Stimulated activated naive CD8-positive, alpha-beta T cell treated with anti-CD3 and anti-CD28 coated beads, Interleukin-15, amount 100 ng/mL, for 72 hours (primary cell): ENCODE results near the gene ZNF385B.

Experiments
- ATAC-seq: fragments of 150-1000 bp; cut with Tn5 transposase; 2 replicates; pipeline ENCODE4 v1.10.0; 2021; ENCODE audit warnings: mild to moderate bottlenecking, moderate library complexity
- DNase-seq, 2 donors: peaks; one replicate each; pipeline ENCODE4 v3.0.0; 2021 to 2022
- H3K27ac Mint-ChIP-seq, 2 donors: one replicate each; pipeline ENCODE4 v1.8.0; 2022; ENCODE audit warnings: mild to moderate bottlenecking in 2 of 2, mixed read lengths in 2 of 2, moderate library complexity in 2 of 2
- H3K27me3 Mint-ChIP-seq: one replicate; pipeline ENCODE4 v1.8.0; 2022; ENCODE audit warnings: mixed read lengths
- H3K4me1 Mint-ChIP-seq: one replicate; pipeline ENCODE4 v1.8.0; 2022; ENCODE audit warnings: mild to moderate bottlenecking, mixed read lengths
- H3K4me3 Mint-ChIP-seq, 2 donors: one replicate each; pipeline ENCODE4 v1.8.0; 2022; ENCODE audit warnings: mild to moderate bottlenecking in 2 of 2, mixed read lengths in 2 of 2, moderate library complexity in 1 of 2
- H3K9me3 Mint-ChIP-seq, 2 donors: one replicate each; pipeline ENCODE4 v1.8.0; 2022; ENCODE audit warnings: mixed read lengths in 2 of 2

The ZNF385B gene

DNA sequence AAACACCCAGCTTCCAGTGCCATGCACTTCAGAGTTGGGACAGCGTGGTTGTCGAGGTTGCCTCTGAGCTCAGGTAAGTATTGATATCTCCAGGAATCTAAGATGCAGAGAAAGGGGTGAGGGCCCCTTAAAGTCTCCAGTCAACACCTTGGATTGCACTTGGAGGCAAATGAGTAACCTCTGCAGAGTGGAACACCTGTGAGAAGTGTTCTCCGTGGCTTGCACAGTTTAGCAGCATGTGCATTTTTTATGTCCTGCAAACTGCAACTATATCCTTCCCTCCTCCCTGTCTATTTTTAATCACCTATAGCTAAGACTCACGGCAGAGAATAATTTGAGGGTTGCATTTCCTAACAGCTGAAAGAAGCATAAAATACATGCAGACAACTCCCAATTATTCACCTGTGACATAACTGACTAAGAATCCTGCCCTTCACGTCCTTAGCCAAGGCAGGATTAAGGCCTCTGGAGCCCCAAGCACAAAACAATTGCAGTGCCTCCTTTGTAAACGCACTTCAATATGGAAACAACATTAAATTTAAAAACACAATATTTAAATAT is 1.6 kb upstream of the ZNF385B start:
- no peak for ATAC-seq
- Mint-ChIP-seq H3K4me3 (no peak overlapping the region), H3K27ac (no peak overlapping the region), H3K4me1 (peaks cover 17% of the 10 kb centered on the region), H3K27me3 (peaks cover 62% of the 10 kb centered on the region), H3K9me3 (no peaks in the 10 kb centered on the region)
- DNase-seq: no peak

DNA sequence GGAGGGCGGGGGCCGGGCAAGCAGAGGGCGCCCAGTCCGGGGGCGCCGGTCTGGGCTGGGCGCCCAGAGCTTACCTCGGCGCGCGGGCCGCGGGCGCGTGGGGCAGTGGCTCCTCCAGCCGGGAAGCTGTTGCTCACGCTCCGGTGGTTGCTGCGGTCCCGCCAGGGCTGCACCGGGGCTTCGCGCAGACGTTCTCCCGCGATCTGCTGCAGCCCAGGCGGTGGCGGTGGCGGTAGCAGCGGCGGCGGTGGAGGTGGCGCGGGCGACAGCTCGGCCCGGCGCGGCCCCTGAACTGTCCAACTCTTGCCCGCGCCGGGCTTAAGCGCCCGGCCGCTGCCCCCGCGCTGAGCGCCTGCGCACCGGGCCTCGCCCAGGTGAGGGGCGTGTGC is 391 bp downstream of the ZNF385B start:
- Mint-ChIP-seq H3K27ac (no peak overlapping the region), H3K9me3 (no peaks in the 10 kb centered on the region), H3K4me1 (peaks cover 17% of the 10 kb centered on the region), H3K4me3 (no peak overlapping the region), H3K27me3 (peaks cover 82% of the 10 kb centered on the region)
- ATAC-seq (peak; percentile 62), DNase-seq (no peak)

DNA sequence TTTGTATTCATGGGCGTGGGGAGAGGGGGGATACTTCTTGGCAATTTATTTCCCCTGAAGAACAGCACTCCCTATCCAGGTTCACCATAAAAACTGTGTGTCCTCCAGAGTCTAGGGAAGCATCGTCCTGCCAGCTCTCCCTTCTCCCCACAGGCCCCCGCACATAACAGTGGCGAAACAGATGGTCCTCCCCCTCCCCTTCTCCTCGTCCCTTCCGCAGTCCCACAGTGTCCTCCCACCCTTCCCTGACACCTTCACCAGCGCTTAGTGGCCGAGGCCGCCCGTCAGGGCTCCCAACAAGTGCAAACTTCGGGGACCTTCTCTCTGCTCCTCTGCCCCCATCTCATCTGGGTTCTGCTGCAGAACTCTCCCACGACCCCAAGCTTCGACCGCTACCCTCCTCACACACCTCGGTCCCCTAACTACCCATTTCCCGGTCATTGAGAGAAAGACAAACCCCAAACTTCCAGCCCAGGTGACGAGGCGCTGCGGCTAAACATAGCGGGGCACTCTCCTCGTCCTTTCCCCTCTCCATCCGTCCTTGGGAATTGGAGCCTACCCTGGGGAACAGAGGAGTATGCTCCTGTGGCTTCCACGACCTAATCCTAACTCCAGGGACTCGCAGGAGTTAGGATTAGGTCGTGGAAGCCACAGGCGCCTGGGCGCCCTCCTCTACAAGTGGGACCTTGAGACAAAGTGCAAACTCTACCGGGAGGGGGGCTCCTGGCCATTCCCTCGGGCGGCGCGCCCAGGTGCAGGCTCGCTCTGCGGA is 971 bp downstream of the ZNF385B start:
- H3K27me3 Mint-ChIP-seq: peaks cover 82% of the 10 kb centered on the region
- H3K9me3 Mint-ChIP-seq: no peaks in the 10 kb centered on the region
- no peak overlapping the region for H3K27ac Mint-ChIP-seq
- DNase-seq: no peak
- ATAC-seq: no peak
- H3K4me3 Mint-ChIP-seq: peak overlapping the region; percentile 20 to 28
- peaks cover 17% of the 10 kb centered on the region for H3K4me1 Mint-ChIP-seq

DNA sequence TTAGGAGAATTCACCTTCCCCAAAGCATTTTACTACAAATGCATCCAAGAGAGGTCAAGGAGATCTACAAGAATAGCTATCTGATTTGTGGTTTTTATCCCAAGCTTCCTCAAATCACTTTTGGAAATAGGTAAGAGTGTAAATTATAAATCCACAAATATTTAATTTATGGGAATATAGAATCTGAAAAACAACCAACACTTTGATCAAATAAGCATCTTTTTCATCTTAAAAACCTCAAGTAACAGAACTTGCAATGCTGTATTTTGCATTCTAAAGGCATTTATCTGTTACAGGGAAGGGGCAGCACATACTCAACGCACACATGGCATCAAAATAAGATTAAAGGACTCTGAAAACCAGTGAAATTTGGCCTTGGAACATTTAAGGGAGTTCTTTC is 1.9 kb downstream of the ZNF385B start:
- H3K4me1 Mint-ChIP-seq: peaks cover 17% of the 10 kb centered on the region
- no peak overlapping the region for H3K27ac Mint-ChIP-seq
- DNase-seq: no peak
- H3K4me3 Mint-ChIP-seq: no peak overlapping the region
- H3K9me3 Mint-ChIP-seq: no peaks in the 10 kb centered on the region
- no peak for ATAC-seq
- peaks cover 77% of the 10 kb centered on the region for H3K27me3 Mint-ChIP-seq

DNA sequence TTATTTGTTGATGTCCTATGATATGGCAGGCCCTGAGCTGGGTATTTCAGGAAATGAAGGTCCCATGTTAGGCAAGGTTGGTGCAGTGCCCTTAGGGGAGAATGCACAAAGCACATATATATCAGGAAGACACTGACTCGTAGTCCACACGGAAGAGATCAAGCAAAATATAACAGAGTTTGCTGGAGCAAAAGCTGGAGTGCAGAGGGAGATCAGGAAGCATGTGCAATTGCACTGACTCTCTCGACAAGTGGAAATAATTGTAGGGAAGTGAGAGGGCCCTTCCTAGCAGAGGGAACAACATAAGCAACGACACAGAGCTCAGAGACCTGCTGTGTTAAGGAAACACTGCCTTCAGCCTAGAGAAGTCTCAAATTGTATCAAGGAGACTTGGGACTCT is 4.2 kb downstream of the ZNF385B start:
- ATAC-seq: no peak
- Mint-ChIP-seq H3K4me3 (no peak overlapping the region), H3K27ac (no peak overlapping the region), H3K9me3 (no peaks in the 10 kb centered on the region), H3K4me1 (peaks cover 17% of the 10 kb centered on the region), H3K27me3 (peaks cover 56% of the 10 kb centered on the region)
- no peak for DNase-seq

DNA sequence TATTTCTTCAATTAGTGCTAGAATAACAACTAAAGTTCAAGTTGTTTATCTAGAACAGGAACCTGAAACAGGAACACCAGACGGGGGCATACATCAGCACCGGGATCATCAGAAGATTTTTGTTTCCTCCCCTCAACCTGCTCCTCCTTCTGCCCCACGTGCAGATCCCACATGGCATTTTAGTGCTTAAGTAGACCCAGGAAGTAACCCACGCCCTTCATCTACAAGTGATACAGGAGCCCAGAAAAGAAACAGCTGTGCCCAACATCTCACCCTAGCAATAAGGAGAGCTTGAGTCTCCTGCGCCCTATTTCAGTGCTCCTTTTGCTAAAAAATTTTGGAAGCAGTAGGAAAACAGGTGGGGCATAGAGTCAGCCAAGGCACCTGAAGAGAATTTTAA is 5.2 kb downstream of the ZNF385B start:
- Mint-ChIP-seq H3K27me3 (peaks cover 46% of the 10 kb centered on the region), H3K27ac (no peak overlapping the region), H3K4me1 (peaks cover 10% of the 10 kb centered on the region), H3K9me3 (no peaks in the 10 kb centered on the region), H3K4me3 (no peak overlapping the region)
- no peak for DNase-seq
- ATAC-seq: no peak

DNA sequence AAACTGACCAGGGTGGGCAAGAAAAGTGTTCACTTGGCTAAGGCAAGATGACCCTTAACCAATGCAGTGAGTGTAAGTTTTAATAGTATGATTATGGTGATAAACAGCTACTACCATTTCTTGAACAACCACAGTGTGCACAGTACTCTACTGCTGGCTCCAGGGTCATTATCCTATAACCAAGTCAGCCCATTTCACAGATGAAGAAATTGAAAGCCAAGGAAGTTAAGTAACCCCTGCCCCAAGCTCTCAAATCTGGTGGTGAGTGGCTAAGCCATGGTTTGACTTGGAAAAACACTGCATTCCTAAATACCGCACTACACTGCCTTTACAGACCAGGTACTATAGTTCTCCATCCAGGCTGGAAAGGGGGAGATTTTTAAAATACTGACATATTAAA is 5.7 kb downstream of the ZNF385B start:
- ATAC-seq: no peak
- H3K4me3 Mint-ChIP-seq: no peak overlapping the region
- no peaks in the 10 kb centered on the region for H3K9me3 Mint-ChIP-seq
- H3K4me1 Mint-ChIP-seq: peaks cover 9% of the 10 kb centered on the region
- no peak overlapping the region for H3K27ac Mint-ChIP-seq
- no peak for DNase-seq
- H3K27me3 Mint-ChIP-seq: peaks cover 44% of the 10 kb centered on the region

DNA sequence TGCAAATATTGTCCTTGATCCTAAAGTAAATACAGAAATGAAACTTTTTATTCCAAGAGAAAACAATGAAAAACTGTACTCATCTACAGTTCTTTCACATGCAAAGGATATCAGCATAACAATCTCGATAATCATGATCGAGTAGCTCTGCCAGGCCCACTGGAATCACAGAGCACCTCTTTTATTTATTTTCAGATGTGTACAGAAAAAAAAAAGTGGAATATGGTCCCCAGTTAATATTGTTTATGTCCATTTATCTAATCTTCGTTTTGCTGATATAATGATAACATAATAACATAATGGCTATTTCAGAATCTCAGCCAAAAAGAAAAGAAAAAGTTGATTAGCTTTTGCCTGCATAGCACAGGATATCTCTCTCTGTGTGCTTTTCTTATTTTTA is 6.5 kb downstream of the ZNF385B start:
- H3K27me3 Mint-ChIP-seq: peaks cover 36% of the 10 kb centered on the region
- ATAC-seq (no peak), DNase-seq (no peak)
- H3K27ac Mint-ChIP-seq: no peak overlapping the region
- H3K4me1 Mint-ChIP-seq: peaks cover under 1% of the 10 kb centered on the region
- H3K4me3 Mint-ChIP-seq: no peak overlapping the region
- no peaks in the 10 kb centered on the region for H3K9me3 Mint-ChIP-seq

DNA sequence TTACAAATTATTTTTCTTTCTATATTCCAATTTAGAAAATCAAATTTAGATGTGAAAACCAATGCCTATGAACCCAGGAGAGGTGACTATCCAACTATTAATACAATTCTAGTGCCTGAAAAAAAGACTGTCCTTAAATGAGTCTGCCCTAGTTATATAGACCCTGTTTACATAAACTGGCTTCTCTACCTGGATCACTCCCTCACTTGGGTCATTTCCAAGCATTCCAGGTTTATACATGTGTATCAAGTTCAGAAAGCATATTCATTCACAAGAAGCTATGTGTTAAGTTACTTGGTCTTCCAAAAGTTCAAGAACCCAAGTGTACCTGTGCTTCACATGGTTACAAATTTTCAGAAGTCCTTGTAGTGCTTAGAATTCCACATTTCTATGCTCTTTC is 8.3 kb downstream of the ZNF385B start:
- Mint-ChIP-seq H3K4me1 (no peaks in the 10 kb centered on the region), H3K9me3 (peaks cover 0 to 4% of the 10 kb centered on the region in 2 donors), H3K4me3 (no peak overlapping the region), H3K27me3 (peaks cover 24% of the 10 kb centered on the region), H3K27ac (no peak overlapping the region)
- DNase-seq (no peak), ATAC-seq (no peak)

DNA sequence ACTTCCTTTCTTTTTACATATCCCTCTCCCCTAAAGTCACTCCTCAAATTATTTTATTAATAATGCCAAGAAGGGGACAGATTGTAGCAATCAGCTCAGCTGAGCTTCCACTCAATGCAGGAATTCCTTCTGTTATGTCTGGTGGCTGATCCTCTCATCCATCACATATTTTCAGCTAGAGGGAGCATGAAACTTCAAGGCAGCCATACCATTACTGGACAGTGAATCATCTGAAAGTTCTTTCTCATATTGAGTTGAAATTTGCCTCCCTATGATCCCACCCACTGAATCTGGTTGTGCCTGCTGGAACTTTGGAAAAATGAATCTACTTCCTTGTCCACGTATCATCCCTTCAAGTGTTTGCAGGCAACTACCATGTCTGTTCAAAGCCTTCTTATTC is 11.2 kb downstream of the ZNF385B start:
- Mint-ChIP-seq H3K27me3 (no peaks in the 10 kb centered on the region), H3K4me3 (no peak overlapping the region), H3K9me3 (peaks cover 0 to 4% of the 10 kb centered on the region in 2 donors), H3K27ac (no peak overlapping the region), H3K4me1 (no peaks in the 10 kb centered on the region)
- no peak for DNase-seq
- ATAC-seq: no peak

DNA sequence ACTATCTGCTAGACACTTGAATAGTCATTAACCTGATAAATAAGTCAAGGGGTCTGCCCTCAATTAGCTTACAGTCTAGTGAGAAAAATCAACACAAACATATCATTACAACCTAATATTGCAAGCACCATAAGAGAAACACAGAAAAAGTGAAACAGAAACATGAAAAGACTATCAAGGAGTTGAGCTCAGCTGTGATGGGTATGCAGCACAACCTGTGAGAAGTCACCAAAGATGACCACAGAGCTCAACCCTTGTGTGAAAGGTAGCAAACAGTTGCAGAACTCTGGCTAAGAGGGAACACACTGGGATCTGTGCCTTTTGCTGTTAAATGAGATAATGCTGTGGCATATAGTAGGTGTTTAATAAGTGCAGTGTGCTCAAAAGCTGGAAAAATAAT is 11.7 kb downstream of the ZNF385B start:
- ATAC-seq (no peak), DNase-seq (no peak)
- H3K4me1 Mint-ChIP-seq: no peaks in the 10 kb centered on the region
- no peaks in the 10 kb centered on the region for H3K27me3 Mint-ChIP-seq
- H3K27ac Mint-ChIP-seq: no peak overlapping the region
- H3K4me3 Mint-ChIP-seq: no peak overlapping the region
- peaks cover 0 to 4% of the 10 kb centered on the region in 2 donors for H3K9me3 Mint-ChIP-seq

DNA sequence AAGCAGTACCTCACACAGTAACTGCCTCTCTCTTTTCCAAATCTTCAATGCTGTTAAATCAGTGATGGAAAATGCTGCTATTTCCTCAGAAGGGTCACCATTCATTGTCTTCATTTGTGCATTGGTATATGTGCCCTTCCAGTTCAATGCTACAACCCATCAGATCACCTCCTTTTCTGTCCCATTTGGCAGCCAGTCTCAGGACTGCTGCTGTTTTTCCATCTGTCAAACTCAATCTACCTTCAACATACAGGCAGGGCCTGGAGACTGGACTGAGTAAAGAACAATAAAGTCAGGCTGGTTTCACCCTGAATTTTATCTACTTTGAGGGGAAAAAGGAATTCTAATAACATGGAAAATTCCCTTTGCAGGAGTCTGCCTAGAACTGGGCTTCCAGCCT is 17.9 kb downstream of the ZNF385B start:
- Mint-ChIP-seq H3K27me3 (no peaks in the 10 kb centered on the region), H3K27ac (no peak overlapping the region), H3K4me1 (no peaks in the 10 kb centered on the region), H3K4me3 (no peak overlapping the region), H3K9me3 (no peaks in the 10 kb centered on the region)
- no peak for ATAC-seq
- no peak for DNase-seq

DNA sequence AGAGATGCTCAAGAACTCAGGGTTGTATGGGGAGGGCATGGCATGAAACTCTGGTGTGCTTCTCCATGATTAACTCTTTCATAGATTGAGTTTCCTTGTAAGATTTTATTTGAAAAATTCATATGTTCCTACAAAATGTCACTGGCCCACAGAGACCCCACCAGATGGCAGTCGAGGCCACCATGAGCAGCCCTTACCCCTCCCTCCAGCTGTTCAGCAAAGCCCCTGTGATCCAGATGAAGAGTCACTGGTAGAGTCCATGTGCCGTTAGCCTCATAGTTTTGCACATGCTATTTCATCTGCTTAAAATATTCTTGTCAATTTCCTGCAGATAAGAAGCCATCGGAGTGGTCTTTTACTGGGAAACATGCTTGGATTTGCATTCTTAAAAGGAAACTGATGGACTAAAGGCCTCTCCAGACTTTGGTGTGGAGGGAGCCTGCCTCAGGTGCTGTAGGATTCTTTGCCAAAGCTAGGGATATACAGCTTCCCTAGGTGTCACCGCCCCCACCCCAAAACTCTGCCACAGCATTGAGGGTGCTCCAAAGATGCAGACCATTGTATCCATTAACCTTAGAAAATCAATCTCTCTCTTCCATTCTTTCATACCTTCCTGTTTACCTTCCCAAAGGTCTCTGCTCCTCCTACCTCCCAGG is 18.8 kb downstream of the ZNF385B start:
- H3K27ac Mint-ChIP-seq: no peak overlapping the region
- H3K9me3 Mint-ChIP-seq: no peaks in the 10 kb centered on the region
- H3K27me3 Mint-ChIP-seq: no peaks in the 10 kb centered on the region
- ATAC-seq: no peak
- no peaks in the 10 kb centered on the region for H3K4me1 Mint-ChIP-seq
- H3K4me3 Mint-ChIP-seq: no peak overlapping the region
- no peak for DNase-seq

DNA sequence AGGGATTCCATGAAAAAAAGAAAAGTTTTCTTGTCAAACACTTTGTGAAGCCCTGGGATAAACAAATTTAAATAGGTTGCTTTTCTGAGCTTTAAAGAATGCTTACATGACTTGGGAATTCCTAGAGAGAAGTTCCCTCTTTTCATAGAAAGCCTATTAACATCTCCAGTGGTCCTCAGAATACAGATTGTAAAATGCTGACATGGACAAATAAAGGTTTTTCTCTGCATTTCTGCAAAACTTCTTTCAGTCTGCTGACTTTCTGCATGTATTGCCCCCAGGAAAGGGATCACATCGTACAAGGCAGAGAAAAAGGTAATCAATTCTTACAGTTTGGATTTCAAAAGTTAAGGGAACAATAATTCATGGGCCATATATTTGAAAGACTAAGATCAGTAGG is 20.6 kb downstream of the ZNF385B start:
- no peaks in the 10 kb centered on the region for H3K9me3 Mint-ChIP-seq
- no peaks in the 10 kb centered on the region for H3K27me3 Mint-ChIP-seq
- H3K27ac Mint-ChIP-seq: no peak overlapping the region
- DNase-seq: no peak
- no peak for ATAC-seq
- no peaks in the 10 kb centered on the region for H3K4me1 Mint-ChIP-seq
- H3K4me3 Mint-ChIP-seq: no peak overlapping the region

DNA sequence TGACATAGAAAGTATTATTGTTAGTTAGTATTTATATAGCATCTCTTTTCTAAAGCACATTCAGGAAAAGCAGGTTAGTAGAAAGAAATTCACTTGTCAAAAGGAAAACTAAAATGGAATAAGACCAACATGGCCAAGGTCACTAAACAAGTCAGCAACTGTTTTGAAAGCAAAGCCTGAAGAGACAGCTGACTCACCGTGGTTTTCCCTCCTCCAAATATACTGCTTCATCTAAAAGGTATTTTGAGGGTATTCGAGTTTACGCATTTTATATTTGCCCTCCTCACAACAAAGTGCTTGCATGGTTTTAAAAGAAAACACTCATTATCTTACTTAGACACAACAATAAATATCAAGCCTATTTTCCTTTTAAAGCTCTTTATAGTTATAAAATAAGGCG is 24.0 kb downstream of the ZNF385B start:
- no peak overlapping the region for H3K4me3 Mint-ChIP-seq
- H3K4me1 Mint-ChIP-seq: no peaks in the 10 kb centered on the region
- no peaks in the 10 kb centered on the region for H3K9me3 Mint-ChIP-seq
- H3K27me3 Mint-ChIP-seq: no peaks in the 10 kb centered on the region
- ATAC-seq: no peak
- no peak overlapping the region for H3K27ac Mint-ChIP-seq
- DNase-seq: no peak

DNA sequence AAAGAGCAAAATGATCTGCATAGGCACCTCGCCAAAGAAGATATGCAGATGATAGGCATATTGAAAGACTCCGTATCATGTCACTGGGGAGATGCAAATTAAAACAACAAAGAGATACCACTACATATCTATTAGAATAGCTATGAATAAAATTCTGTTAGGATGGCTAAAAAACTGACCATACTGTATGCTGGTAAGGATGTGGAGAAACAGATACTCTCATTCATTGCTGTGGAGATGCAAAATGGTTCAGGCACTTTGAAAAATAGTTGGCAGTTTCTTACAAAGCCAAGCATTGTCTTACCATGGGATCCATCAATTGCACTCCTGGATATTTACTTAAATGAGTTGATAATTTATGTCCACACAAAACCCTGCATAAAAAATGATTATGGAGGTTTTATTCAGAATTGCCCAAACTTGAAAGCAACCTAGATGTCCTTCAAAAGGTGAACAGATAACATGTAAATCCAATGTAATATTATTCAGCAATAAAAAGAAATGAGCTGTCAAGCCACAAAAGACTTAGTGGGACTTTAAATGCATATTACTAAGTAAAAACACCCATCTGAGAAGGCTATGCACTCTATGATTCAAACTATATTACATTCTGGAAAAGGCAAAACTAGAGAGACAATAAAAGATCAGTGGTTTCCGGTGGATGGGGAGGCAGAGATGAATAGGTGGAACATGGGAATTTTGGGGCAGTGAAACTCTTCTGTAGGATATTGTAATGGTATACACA is 31.2 kb downstream of the ZNF385B start:
- ATAC-seq: no peak
- peaks cover 0 to 6% of the 10 kb centered on the region in 2 donors for H3K9me3 Mint-ChIP-seq

More for the DNA sequence above, 31.2 kb downstream of the ZNF385B start:
- DNase-seq: no peak
- H3K27me3 Mint-ChIP-seq: peaks cover 17% of the 10 kb centered on the region
- no peaks in the 10 kb centered on the region for H3K4me1 Mint-ChIP-seq
- no peak overlapping the region for H3K4me3 Mint-ChIP-seq
- H3K27ac Mint-ChIP-seq: no peak overlapping the region
